NCI-H128 (cell line): Measurements from ENCODE around the gene CASZ1.

Experiments
- DNase-seq: peaks from one replicate; lab custom pipeline; 2025; ENCODE audit not compliant: unreplicated experiment; lab: John Stamatoyannopoulos, UW

The CASZ1 gene

DNA sequence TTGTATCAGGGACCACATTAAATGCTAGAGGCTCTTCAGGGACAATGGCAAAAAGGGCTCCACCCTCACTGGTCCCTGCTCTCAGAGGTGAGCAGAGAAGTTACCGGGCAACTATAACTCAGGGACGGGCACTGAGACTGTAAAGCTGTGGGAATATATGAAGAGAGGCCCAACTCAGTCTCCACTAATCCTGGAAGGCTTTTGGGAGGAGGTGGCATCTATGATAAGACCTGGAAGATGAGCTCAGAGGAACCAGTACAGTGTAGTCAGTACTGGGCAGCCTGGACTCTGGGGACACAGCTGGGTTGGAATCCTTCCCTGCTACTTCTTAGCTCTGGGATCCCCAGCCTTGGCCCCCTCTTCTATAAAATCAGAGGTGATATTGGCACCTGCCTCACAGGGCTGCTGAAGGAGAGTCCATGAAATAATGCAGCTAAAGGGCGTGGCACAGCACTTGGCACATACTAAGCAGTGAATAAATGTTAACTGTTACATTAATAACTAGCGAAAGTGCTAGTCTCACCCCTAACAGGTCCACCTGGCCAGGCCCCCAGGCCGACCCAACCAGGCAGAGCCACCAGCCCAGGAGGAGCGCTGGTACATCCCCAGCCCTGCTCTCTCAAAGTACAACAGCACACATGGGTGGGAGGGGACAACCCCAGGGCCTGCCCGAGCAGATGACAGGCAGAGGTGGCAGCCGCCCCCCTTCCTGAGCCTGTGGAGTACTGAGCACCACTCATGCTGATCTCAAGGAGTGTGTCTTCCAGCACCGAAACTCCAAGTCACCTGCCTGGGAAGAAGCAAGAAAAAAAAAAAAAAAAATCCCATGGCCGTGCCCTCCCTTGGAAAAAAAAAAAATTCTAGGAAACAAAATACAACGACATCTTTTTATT is 62.7 kb downstream of the CASZ1 start:
- peak; percentile 24 for DNase-seq

DNA sequence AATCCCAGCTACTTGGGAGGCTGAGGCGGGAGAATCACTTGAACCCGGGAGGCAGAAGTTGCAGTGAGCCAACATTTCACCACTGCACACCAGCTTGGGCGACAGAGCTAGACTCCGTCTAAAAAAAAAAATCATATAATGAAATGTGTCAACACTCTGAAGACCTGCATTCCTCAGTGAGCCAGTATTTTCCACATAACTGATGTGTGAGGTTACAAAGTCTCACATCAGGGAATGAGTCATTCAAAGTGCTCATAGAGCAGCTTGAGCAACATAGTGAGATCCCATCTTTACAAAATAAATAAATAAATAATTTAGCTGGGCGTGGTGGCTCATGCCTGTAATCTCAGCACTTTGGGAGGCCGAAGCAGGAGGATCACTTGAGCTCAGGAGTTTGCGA is 65.5 kb downstream of the CASZ1 start:
- no peak for DNase-seq

DNA sequence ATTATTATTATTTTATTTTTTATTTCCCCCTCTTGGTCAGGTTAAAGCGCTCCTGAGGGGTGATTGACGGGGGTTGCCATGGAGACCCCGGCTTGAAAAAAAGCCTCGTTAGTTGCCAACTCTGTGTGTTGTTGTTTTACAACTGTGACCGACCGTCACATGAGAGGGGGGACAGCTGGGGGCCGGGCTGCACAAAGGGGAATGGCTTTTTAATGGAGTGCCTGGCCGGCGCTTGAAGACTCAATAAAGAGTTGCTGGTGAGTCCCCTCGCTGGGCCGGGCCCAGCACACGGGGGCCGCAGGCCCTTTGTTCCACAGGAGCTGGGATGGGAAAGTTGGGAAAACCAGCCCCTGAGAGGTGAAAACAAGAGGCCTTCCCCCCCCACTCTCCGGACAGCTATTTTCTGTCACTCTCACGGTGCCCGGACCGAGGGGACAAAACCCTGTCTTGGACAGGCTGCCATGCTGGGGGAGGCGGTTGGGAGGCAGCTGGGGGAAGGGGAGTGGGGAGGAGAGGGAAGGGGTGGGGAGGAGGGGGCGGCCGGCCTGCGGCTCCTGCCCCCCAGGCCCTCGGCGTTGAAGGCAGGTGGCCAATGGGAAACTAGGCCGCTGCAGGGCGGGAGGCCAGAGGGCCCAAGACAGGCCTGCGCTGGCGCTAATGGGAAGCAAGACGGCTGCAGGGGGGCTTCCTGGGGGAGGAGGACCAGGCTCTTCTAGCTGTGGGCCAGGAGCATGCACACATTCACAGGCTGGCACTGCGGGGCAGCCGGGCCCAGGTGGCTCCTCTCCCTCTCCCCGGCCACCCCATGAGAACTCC is 67.6 kb downstream of the CASZ1 start:
- DNase-seq: peak; percentile 58

DNA sequence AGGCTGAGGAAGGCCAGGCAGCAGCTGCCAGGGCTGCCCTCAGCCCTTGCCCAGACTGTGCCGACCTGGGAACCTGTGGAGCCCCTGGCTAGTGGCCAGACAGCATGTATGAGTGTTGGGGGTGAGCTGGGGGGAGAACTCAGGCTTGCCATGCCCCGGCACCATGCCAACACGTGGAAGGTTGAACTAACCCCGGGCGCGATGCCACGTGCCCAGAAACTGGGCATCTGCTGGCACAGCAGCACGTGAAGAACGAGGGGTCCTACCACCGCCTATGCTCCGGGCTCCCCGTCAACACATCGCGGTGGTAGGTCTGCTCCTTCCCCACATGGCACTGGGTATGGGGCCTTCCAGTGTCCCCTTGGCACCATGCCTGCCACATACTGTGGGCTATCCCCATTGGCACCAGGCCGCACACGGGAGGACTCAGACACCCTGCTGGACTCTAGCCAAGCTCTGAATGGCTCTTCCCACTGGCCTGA is 68.7 kb downstream of the CASZ1 start:
- peak; percentile 48 for DNase-seq

DNA sequence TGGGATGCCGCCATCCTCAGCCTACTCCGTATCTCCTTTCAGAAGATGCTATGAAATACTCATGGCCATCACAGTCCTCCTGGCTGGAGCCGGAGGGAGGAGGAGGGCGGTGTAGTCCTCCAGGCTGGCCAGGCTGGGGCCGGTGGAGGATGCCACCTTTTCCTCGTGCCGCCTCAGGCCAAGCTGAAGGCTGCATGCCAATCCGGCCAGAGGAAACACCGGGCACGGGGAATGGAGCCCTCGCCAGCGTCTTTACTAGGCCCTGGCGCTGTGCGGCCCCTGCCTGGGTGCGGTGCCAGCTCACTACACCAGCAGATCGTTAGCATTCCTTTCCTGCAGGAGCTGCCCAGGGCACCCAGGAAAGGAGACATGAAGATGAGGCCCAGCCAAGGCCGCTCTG is 70.1 kb downstream of the CASZ1 start:
- no peak for DNase-seq

DNA sequence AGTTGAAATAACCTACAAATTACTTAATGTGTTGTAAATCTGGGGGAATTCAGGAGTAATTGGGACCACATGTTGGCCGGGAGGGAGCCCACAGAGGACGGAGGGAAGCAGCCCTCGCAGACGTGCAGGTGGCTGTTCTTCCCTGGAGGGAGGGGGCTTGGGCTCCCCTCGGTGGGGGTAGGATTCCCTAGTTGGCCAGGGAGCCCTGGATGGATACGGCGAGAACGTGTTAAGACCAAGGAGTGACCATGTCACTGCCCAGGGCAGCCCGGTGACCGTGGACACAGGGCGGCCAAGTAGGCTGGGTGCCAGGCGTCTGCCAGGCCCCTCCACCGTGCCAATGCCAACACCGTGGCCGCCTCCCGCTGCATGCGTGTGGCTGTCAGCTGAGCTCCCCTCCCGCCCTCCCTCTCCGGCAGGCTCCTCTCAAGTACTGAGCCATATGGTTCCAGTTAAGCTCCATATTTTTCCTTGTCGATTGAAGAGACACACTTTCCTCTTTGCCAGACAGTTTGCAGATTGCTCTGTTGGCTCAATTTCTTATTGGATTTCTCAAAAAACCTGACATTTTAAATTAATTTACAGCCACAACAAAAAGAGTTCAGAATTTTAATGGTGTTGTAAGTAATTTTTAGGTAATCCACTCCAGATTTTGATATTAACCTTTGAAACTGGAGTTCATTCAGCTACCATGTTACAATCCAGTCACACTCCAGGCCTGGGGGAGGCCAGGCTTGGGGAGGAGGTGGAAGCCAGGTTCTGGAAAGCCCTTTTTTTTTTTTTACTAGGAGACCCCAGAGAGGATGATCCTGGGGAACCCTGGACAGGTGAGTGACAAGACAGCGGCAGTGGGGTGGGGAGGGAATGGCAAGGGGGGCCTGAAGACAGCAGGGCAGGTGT is 71.2 kb downstream of the CASZ1 start:
- DNase-seq: peak; percentile 50

DNA sequence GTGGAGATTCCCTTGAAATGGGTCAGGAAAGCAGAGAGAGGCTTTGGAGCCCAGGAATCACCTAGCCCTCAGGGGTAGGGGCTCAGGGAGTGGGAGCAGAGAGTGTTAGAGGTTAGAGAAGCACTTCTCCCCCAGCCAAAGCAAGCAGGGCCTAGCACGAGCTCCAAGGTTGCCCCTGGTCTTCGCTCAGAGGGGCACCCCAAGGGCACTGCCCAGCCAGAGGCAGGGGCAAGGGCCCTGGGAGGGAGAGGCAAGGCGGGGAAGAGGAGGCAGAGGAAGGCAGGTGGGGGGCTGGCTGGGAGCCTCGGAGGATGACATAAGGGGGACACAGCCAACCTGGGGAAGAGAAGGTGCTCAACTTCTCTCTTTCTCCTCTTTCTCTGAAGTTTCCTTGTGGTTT is 71.9 kb downstream of the CASZ1 start:
- DNase-seq: no peak

DNA sequence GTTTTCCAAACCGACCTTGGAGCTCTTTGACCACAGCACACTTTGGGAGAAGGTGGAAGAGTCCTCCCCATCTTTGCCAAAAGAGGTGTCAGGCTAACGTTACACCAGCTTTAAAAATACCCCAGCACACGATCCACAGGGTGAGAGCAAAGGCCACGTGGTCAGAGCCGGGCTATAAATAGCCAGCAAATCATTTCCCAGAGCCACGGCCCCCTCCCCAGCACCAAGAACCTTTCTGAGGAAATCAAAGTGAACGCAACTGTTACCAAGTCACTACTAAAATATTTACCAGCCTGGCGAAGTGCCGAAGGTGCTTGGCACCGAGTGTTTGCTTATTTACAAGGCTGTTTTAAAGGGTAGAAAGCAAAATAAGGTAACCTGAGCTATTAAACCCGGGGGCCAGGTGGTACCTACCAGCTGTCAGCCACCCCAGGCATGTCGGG is 72.4 kb downstream of the CASZ1 start:
- peak; percentile 37 for DNase-seq

DNA sequence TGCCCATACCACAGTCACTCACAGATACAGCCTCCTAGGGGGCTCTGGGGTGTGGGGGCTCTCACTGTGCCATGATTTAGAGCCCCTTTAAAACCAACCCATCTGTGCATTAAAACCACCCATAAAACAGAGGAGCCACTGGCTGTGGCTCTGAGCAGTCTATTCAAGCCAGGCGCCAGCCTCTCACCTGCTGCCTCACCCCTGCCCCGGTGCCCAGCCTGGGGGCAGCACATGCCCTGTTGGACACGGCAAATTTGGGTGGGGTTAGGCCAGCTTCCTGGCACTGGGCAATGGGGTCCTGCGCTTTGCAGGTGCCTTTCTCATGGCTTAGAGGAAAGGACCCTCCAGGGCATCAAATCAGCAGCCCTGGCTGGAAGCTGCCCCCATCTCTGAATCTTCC is 73.1 kb downstream of the CASZ1 start:
- DNase-seq: no peak

DNA sequence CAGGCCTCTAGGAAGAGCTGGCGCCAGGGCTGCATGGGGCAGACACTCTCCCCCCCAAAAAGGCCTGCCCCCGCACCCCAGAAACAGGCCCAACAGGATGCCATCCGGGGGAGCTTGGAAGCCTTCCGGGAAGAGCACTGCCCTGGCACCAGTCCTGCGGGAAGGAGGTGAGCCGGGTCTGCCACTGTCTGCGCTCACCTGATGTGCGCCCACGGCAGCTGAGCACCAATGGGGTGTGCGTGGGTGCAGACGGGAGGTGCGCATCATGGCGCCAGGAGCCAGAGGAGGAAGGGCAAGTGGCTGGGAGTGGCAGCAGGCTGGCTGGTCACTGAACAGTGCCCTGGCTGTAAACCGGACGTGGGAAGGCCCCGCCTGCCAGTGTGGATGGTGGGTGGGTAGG is 73.6 kb downstream of the CASZ1 start:
- no peak for DNase-seq

DNA sequence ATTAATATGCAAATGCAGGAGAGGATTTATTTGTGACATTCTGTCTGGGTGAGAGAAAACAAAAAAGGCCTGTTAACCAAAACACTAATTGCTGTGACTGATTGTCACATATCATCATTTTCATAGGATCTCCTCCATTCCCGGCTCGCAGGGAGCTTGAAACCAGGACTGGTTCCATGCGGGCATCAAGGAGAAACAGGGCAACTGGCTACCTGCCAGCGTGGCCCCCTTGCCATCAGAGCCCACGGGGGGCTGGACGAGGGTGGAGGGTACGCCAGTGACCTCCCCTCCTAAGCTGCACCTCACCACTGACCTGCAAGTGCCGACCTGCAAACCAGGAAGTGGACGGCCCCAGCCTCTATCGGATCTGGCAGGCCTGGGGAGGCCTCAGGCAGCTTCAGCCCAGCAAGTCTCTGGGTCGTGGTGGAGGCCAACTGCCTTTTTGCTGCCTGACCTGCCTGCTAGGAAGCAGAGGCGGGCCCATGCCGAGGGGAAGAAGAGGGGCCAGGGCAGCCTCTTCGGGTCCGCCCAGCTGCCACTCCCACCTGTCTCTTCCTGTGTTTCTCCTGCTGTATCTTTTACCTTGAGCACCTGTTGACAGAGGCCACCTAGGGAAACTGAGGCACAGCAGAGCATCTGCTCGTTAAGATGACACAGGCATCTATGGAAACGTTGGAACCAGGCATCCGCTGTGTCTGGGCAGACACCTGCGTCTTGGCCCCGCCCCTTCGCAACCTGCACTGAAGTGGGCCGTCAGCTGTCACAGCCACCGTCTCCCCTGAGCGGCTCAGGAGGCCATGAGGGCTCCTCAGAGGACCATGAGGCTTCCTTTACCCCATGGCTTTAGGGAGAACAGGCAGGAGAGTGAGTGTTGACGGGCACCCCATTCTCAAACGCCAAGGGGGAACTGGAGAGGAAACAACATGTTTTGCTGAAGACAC is 74.8 kb downstream of the CASZ1 start:
- DNase-seq: no peak

DNA sequence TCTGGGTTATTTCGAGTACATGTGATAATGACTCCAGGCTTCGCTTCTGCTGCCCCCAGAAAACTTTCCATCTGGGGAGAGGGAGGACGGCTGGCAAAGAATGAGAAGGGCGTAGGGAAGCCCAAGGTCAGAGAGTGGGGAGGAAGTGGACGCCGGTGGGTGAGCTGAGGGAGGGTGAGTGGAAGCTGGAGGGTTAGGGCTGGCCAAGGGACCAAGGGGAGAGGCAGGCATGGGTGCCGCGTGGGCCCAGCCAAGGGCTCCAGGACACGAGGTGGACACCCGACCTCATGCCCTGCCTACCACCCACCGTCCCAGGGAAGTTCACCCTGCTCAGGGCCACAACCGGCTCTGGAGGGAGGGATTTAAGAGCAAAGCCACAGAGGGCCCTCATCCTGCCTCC is 75.8 kb downstream of the CASZ1 start:
- no peak for DNase-seq

DNA sequence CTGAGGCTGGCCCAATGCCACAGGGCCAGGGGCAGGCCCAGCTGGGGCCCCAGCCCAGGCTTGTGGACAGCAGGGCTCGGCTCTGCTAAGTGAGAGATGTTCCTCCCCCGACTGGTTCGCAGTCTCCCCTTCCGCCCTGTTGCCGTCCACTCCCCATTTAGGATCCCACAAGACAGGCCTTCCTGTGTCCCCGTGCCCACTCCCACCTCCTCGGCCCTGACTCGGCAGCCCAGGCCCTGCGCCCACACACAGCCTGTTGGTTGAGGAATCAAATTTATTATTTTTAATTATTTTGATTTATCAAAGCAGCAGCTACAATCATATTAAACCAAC is 78.4 kb downstream of the CASZ1 start:
- DNase-seq: no peak

DNA sequence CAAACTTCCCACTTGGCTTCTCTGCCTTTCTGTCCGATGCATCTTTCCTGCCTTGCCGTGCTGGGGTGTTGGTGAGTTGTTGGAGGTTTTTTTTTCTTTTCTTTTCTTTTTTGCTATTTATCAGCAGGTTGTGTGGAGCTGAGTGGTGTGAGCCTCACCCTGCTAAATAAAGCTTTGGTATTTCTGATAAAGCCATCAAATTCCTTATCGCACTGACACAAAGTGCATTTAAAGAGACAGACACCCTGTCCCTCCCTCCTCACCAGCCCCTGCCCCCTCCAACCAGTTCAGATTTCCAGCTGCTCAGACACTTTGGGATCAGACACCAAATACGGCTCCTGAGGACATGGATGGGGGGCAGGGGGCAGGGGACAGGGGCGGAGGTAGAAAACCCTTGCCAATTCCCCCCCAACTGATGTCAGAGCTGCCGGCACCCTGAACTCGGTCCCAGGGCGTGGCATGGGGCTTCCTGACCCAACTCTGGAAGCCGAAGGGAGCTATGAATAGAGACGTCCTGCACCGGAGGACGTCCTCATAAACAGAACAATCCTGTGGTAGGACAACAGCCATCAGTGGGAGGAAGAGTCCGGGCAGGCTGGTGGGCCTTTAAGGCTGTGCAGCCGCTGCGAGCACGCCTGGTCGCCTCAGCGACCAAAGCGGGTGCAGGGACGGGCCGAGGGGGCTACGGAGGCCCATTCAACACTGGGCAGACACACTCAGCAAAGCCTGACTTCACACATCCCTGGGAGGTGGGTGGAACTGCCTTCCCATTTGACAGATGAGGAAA is 79.0 kb downstream of the CASZ1 start:
- DNase-seq: no peak

DNA sequence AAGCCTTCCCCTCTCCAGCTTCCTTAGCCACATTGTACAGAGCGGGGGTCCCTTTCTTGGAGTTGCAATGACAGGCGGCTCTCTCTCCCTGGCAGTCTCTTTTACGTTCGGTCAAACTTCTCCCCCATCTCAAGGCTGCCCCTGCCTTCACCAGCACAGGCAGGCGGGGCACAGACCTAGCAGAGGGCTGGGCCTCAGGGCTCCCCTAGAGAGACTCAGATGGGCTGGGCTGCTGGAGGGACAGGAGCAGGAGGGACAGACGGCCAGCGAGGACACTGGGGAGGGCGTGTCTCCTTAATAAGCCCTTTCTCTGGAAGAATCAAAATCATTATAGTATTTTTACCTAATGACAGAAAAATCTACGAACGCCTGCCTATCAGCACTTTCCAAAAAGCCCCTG is 79.6 kb downstream of the CASZ1 start:
- DNase-seq: no peak

DNA sequence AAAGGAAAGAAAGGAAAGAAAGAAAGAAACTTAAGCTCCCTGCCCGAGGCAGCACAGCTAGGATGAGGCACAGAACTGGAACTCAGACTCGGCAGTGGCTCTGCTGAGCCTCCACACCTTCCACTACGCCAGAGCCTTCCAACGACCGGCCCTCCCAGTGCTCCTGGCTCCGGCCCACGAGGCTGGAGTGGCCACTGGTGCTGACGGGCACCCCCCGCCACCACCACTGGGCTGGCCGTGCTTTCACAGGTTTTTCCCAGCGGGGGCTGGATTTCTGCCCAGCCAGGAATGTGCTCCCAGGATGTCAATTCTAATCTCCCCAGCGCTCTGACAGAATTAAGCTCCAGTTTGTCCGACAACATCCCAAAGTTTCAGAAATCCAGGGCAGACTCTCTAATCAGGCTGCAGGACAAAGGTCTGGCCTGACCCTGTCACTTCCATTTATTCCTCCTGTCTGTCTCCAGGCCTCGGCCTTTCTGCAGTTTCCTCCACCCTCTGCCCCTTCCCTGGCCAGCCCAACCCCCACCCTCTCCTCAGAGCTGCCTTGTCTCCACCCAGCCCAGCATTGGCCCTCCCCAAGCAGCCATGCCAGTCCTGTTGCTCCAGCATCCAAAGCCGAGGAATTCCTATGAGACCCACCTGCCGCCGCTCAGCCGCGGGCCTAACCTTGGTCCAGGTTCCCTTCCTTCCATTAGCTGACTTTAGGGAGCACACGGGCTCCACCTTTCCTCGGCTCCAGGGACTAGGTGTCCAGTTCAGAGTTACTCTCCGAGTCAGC is 81.9 kb downstream of the CASZ1 start:
- DNase-seq: no peak

DNA sequence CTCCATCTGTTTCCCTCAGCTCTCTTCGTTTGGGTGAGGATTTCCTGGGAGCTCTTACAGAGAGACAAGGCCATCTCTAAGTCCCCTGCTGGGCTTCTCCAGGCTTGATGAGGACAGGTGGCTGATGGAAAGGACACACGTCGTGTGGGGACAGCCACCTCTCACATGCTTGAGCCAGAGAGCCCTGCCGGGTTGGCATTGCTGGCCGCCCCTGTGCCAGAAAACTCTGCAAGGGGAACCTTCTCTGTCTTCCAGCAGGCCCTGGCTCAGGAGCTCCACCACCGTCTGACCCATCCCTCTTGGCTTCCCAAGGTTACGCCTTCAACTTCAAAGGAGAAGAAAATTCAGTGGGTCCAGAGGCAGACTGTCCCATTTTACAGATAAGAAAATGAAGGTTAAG is 82.8 kb downstream of the CASZ1 start:
- no peak for DNase-seq

DNA sequence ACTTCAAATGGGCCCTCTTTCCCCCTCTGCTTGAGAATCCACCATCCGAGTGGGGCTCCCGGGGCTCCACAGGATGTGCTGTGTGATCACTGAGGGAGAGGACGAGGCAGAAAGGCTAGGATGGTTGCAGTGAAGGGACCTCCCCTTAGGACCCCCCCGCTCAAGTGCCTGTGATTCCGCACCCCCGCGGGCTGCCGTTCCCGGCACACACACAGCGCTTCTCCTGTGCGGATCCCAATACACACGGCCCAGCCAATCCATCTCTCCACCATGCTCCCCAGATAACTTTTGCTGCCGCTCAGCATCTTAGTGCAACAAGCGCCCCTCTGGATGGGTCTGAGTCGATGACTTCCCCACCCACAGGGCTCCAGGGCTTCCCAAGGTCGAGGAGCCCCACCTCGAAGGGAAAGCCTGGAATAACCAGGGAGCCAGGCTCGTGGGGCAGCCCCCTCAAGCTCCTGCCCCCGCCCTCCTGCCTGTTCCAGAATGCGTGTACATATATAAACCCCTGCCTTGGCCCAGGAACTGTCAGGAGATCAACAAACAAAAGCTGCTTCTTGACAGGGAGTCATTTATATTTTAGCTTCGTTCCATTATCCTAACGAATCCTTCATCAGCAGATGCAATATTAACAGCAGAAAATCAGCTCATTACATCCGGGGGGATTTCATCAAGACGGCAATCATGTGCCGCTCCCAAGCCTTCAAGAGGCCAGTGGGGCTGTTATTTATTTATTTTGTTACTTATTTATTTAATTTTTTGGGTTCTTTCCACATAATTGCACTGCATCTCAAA is 83.7 kb downstream of the CASZ1 start:
- DNase-seq: no peak
